Lower leg skin (tissue), 4 donors: ENCODE measurements around the gene LY6G6D. TPM values are rescaled to one million over a fixed set of nuclear protein-coding genes. Genes with fewer than 3 reads are reported as not detected.

Experiments
- DNase-seq, 2 donors: peaks; one replicate each; pipeline ENCODE4 v3.0.0-alpha.2; 2019; ENCODE audit warnings: low spot score in 2 of 2
- H3K4me3 ChIP-seq: fragments of 200-600 bp; sonication (generic); 2 replicates; pipeline ENCODE4 v1.5.1; 2017; ENCODE audit warnings: mild to moderate bottlenecking, low read depth; ENCODE audit not compliant: poor library complexity, severe bottlenecking
- POLR2A ChIP-seq, 2 donors: fragments of 450-650 bp; IDR thresholded peaks; one replicate each; pipeline ENCODE4 v1.6.1; 2016 to 2017; ENCODE audit warnings: antibody characterized with exemption in 2 of 2, mild to moderate bottlenecking in 1 of 2, moderate library complexity in 1 of 2
- WGBS, 2 donors: methylation state at CpG; one replicate each; pipeline ENCODE4 v1.1.5; 2018; 5-methylcytosine and 5-hydroxymethylcytosine counted together
- intact Hi-C: fragments of 100-400 bp; cut with DNase I; formaldehyde crosslinking; loops from one replicate; pipeline ENCODE4 v1.15.0; 2023; ENCODE audit warnings: low total_unique reads
- total RNA-seq, 4 donors: library from RNA; depleted of rRNA; stranded (reverse); fragments of >200 nt; gene quantifications; one replicate each; pipeline ENCODE4 v1.1.0, GENCODE V29; 2016
- TF ChIP-seq, protein P1 (sequence below), 3 donors: fragments of 450-650 bp; IDR thresholded peaks; one replicate each; pipeline ENCODE4 v1.5.1; 2016; ENCODE audit warnings: antibody characterized with exemption in 3 of 3, mild to moderate bottlenecking in 3 of 3, moderate library complexity in 2 of 3

LY6G6D gene, protein sequence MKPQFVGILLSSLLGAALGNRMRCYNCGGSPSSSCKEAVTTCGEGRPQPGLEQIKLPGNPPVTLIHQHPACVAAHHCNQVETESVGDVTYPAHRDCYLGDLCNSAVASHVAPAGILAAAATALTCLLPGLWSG
- total RNA-seq = 1 to 10 TPM in 1 of 4 donors, not detected in 3; 9.5 TPM

DNA sequence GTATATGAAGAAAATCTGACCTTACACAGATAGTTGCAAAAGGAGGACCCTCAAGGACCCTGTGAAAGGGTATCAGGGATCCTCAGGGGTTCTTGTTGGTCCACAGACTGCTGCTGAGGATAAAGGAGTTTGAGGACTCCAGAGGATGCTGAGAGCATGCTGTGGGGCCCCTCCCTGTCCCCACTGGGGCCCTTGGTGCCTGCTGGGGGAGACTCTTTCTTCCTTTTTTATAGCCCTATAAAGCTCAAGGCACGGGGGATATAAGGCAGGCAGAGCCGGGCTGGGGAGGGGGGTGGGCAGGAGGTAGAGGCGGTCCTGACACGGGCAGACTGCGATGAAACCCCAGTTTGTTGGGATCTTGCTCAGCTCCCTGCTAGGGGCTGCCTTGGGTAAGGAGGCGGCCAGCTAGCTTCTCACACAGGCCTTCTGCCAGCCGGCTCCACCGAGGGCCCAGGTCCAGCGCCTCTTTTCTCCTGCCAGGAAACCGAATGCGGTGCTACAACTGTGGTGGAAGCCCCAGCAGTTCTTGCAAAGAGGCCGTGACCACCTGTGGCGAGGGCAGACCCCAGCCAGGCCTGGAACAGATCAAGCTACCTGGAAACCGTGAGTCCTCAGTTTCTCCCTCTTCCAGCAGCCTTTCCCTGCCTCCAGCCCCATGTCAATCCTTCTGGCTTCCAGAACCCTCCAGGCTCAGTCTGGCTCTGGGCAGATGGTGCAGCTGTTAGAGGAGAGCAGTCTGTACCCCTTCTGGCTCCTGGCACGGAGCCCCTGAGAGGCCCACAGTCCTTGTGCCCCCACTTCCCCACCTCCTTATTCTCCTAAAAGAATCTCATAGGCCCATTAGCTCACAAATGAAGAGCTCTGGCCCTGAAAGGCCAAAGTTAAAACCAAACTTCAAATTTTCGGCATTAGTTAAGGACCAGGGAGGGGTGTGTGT, at the start of gene LY6G6D:
Gene LY6G6D, plus strand, starts transcription at position 327 of the 937 bp plus-strand sequence. Its CDS starts 8 bp downstream, at position 335.
- intact Hi-C loops = no loop called here
- TF ChIP-seq, protein P1, sequence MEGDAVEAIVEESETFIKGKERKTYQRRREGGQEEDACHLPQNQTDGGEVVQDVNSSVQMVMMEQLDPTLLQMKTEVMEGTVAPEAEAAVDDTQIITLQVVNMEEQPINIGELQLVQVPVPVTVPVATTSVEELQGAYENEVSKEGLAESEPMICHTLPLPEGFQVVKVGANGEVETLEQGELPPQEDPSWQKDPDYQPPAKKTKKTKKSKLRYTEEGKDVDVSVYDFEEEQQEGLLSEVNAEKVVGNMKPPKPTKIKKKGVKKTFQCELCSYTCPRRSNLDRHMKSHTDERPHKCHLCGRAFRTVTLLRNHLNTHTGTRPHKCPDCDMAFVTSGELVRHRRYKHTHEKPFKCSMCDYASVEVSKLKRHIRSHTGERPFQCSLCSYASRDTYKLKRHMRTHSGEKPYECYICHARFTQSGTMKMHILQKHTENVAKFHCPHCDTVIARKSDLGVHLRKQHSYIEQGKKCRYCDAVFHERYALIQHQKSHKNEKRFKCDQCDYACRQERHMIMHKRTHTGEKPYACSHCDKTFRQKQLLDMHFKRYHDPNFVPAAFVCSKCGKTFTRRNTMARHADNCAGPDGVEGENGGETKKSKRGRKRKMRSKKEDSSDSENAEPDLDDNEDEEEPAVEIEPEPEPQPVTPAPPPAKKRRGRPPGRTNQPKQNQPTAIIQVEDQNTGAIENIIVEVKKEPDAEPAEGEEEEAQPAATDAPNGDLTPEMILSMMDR (IDR thresholded peaks at IDR 0.05) = no peak
- no peak for TF ChIP-seq POLR2A (IDR thresholded peaks at IDR 0.05)
- no peak for DNase-seq
- WGBS, 2 donors = 46 to 51% methylated on average over 16 of the region's 16 CpGs
- H3K4me3 ChIP-seq = no peak within 1 kb of the TSS

DNA sequence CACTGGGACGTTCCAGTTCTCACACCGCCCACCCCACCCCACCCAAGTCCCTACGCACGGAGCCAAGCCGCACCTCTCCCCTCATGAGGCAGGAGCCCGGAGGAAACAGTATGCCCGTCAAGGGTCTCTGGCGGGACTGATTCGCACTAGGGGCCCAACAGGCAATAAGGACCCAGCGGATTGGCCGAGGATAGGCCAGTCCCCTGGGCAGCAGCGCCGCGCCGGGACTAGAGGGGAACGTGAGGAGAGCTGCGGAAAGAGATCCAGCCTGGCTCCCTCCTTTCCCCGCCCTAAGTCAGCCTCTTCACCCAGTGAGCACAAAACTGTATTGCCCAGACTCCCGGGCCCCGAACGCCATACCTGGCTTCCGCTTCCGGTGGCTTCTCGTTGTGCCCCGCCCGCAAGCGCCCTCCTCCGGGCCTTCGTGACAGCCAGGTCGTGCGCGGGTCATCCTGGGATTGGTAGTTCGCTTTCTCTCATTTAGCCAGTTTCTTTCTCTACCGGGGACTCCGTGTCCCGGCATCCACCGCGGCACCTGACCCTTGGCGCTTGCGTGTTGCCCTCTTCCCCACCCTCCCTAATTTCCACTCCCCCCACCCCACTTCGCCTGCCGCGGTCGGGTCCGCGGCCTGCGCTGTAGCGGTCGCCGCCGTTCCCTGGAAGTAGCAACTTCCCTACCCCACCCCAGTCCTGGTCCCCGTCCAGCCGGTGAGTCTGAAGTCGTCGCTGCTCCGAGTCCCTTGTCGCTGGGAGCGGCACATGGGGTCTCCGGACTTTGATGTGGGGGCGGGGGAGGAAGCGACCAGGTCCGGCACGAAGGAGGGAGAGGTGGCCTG, 49.4 kb upstream of the LY6G6D start, which contains the start of gene CSNK2B:
Gene CSNK2B, plus strand, starts transcription at position 580 of the 836 bp plus-strand sequence. CDS start 752 bp downstream, outside the sequence.
- 0 to 1% methylated on average over 55 to 62 of the region's 63 CpGs for WGBS, 2 donors
- TF ChIP-seq, protein P1 (IDR thresholded peaks at IDR 0.05) = no peak
- TF ChIP-seq POLR2A (IDR thresholded peaks at IDR 0.05) = no peak
- DNase-seq = peak; percentile 99 to 100
- intact Hi-C loops = no loop called here
- H3K4me3 ChIP-seq = peak within 1 kb of the TSS; percentile 72

DNA sequence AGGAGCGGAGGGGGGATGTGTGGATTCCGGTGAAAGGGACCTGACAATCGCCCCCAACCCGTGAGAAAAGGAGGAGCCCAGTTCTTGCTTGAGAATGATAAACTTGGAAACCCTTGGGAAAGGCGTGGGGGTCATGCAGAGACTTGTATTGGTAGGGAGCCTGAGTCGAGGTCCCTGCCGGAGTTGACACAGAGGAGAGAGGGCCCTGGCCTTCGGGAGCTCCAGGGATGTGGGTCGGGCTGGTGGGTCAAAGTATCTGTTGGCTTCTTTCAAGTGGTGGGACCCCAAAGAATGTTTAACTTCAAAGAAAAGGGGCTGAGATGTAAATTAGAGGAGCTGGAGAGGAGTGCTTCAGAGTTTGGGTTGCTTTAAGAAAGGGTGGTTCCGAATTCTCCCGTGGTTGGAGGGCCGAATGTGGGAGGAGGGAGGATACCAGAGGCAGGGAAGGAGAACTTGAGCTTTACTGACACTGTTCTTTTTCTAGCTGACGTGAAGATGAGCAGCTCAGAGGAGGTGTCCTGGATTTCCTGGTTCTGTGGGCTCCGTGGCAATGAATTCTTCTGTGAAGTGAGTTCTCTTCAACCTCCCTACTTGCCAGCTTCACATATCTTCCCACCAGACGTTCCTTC, 48.7 kb upstream of the LY6G6D start:
- intact Hi-C loops = no loop called here
- 2 to 3% methylated on average over 15 of the region's 15 CpGs for WGBS, 2 donors
- H3K4me3 ChIP-seq = peak overlapping the region; percentile 72
- no peak for DNase-seq
- no peak for TF ChIP-seq POLR2A (IDR thresholded peaks at IDR 0.05)
- TF ChIP-seq, protein P1 (IDR thresholded peaks at IDR 0.05) = no peak

DNA sequence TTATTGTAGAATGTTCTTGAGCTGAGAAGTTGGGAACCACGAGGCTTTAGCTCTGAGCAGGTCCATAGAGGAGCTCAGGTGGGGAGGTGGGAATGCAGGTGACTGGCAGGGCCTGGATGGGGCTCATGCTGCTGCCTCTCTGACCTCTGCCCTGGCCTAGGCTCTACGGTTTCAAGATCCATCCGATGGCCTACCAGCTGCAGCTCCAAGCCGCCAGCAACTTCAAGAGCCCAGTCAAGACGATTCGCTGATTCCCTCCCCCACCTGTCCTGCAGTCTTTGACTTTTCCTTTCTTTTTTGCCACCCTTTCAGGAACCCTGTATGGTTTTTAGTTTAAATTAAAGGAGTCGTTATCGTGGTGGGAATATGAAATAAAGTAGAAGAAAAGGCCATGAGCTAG, 45.5 kb upstream of the LY6G6D start, which contains the start of gene LY6G5B:
Gene LY6G5B, plus strand, starts transcription at position 301 of the 400 bp plus-strand sequence. CDS start 975 bp downstream, outside the sequence.
- intact Hi-C loops = no loop called here
- TF ChIP-seq, protein P1 (IDR thresholded peaks at IDR 0.05) = no peak
- WGBS, 2 donors = 81 to 88% methylated on average over 8 of the region's 8 CpGs
- no peak within 1 kb of the TSS for H3K4me3 ChIP-seq
- DNase-seq = no peak

DNA sequence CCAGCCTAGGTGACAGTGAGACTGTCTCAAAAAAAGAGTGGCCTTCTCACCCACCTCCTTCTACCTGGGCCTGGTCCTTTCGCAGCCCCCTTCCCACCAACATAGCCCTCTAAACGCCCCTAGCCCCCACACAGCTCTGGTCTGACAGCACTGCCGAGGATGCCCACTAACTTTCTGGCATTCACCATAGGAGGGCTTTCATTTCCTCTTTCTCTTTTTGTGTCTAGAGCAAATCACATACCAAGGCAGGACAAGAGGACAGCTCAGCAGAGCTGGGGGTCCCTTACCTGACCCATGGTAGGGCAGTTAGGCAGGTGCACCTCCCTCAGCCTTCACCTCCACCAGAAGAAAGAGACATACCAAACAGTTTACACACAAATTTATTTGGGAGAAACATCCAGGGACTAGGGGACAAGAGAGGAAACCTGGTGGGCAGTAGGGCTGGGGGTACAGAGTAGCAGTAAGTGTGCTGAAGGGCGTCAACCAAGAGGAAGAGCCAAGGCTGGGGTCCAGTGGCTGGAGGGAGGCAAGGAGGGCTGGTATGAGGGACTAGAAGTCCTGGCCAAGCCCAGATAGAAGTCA, 38.7 kb upstream of the LY6G6D start:
- TF ChIP-seq POLR2A (IDR thresholded peaks at IDR 0.05) = no peak
- TF ChIP-seq, protein P1 (IDR thresholded peaks at IDR 0.05) = no peak
- H3K4me3 ChIP-seq = no peak overlapping the region
- 73 to 82% methylated on average over 4 of the region's 4 CpGs for WGBS, 2 donors
- DNase-seq = no peak
- intact Hi-C loops = no loop called here
